HEK293 (cell line): ENCODE results near the gene MRPS5.

Source experiments
- CTCF ChIA-PET: fragments of 350-600 bp; formaldehyde crosslinking; extraction: SDS; loops from one replicate; lab custom pipeline; 2021; ENCODE audit warnings: antibody characterized with exemption; lab: Yijun Ruan, JAX
- POLR2A ChIA-PET: fragments of 300-600 bp; formaldehyde crosslinking; extraction: SDS; loops from one replicate; lab custom pipeline; 2020; ENCODE audit warnings: antibody characterized with exemption, inconsistent platforms; lab: Yijun Ruan, JAX
- H3K27ac ChIP-seq: fragments of 200-500 bp; sonication (Bioruptor generic); 2 replicates; pipeline ENCODE4 v1.5.1; 2014; ENCODE audit warnings: low read depth, low read length, control low read depth, inconsistent platforms; ENCODE audit errors: extremely low read depth
- H3K36me3 ChIP-seq, 2 experiments: fragments of 200-500 bp in 1 of 2; sonication (Bioruptor generic) in 1 of 2; 1 replicate in 1 of 2; 2 replicates in 1 of 2; pipeline ENCODE4 v1.5.1; 2014 to 2017; ENCODE audit warnings: inconsistent platforms in 2 of 2, low read length in 2 of 2; ENCODE audit not compliant: control insufficient read depth in 2 of 2, insufficient read depth in 1 of 2
- H3K4me1 ChIP-seq: fragments of 200-500 bp; sonication (Bioruptor generic); 2 replicates; pipeline ENCODE4 v1.5.1; 2014; ENCODE audit warnings: mild to moderate bottlenecking, low read length, inconsistent platforms; ENCODE audit not compliant: control insufficient read depth, insufficient read depth
- H3K4me3 ChIP-seq: 2 replicates; pipeline ENCODE4 v1.5.1; 2011; ENCODE audit warnings: low read depth, mild to moderate bottlenecking, control low read depth, low read length, moderate library complexity
- H3K9me3 ChIP-seq: fragments of 200-500 bp; sonication (Bioruptor generic); 2 replicates; pipeline ENCODE4 v1.5.1; 2014; ENCODE audit warnings: low read depth, low read length, inconsistent platforms; ENCODE audit not compliant: control insufficient read depth, insufficient read depth
- ATF2 ChIP-seq: fragments of 450-650 bp; formaldehyde crosslinking; IDR thresholded peaks from 2 replicates; pipeline ENCODE4 v1.5.1; 2016; ENCODE audit warnings: missing biosample characterization, missing genetic modification characterization, low read depth
- GLIS2 ChIP-seq: fragments of 450-650 bp; formaldehyde crosslinking; IDR thresholded peaks from 2 replicates; pipeline ENCODE4 v1.5.1; 2016; ENCODE audit warnings: missing biosample characterization, missing genetic modification characterization
- MYNN ChIP-seq: fragments of 450-650 bp; formaldehyde crosslinking; IDR thresholded peaks from 2 replicates; pipeline ENCODE4 v1.5.1; 2016; ENCODE audit warnings: missing biosample characterization, missing genetic modification characterization, borderline replicate concordance
- PBX3 ChIP-seq: sonication (generic); formaldehyde crosslinking; IDR thresholded peaks from 2 replicates; pipeline ENCODE4 v1.8.1; 2022; ENCODE audit warnings: mild to moderate bottlenecking, moderate library complexity, missing genetic modification reagents
- PRDM10 ChIP-seq: fragments of 450-650 bp; formaldehyde crosslinking; IDR thresholded peaks from 2 replicates; pipeline ENCODE4 v1.5.1; 2016; ENCODE audit warnings: missing biosample characterization, missing genetic modification characterization
- YY1 ChIP-seq: fragments of 450-650 bp; formaldehyde crosslinking; IDR thresholded peaks from 2 replicates; pipeline ENCODE4 v1.5.1; 2018; ENCODE audit warnings: missing biosample characterization, missing genetic modification characterization
- ZBTB21 ChIP-seq: fragments of 450-650 bp; formaldehyde crosslinking; IDR thresholded peaks from 2 replicates; pipeline ENCODE4 v1.5.1; 2017; ENCODE audit warnings: missing biosample characterization, missing genetic modification characterization
- ZNF239 ChIP-seq: fragments of 450-650 bp; formaldehyde crosslinking; IDR thresholded peaks from 2 replicates; pipeline ENCODE4 v1.5.1; 2016; ENCODE audit warnings: missing biosample characterization, missing genetic modification characterization
- ZNF248 ChIP-seq: fragments of 450-650 bp; formaldehyde crosslinking; IDR thresholded peaks from 2 replicates; pipeline ENCODE4 v1.5.1; 2017; ENCODE audit warnings: missing biosample characterization, missing genetic modification characterization
- ZNF311 ChIP-seq: fragments of 450-650 bp; formaldehyde crosslinking; IDR thresholded peaks from 2 replicates; pipeline ENCODE4 v1.5.1; 2017; ENCODE audit warnings: missing biosample characterization, missing genetic modification characterization, borderline replicate concordance
- ZNF394 ChIP-seq: fragments of 450-650 bp; formaldehyde crosslinking; IDR thresholded peaks from 2 replicates; pipeline ENCODE4 v1.5.1; 2016; ENCODE audit warnings: missing biosample characterization, missing genetic modification characterization, mild to moderate bottlenecking, moderate library complexity, borderline replicate concordance
- ZNF555 ChIP-seq: fragments of 450-650 bp; formaldehyde crosslinking; conservative IDR thresholded peaks from 2 replicates; pipeline ENCODE4 v1.5.1; 2017; ENCODE audit warnings: missing biosample characterization, mild to moderate bottlenecking, missing genetic modification characterization, inconsistent platforms
- ZNF623 ChIP-seq: fragments of 450-650 bp; formaldehyde crosslinking; IDR thresholded peaks from 2 replicates; pipeline ENCODE4 v1.5.1; 2016; ENCODE audit warnings: missing biosample characterization, missing genetic modification characterization
- ZNF654 ChIP-seq: fragments of 450-650 bp; formaldehyde crosslinking; IDR thresholded peaks from 2 replicates; pipeline ENCODE4 v1.5.1; 2016; ENCODE audit warnings: low read depth, missing biosample characterization, missing genetic modification characterization
- ZNF660 ChIP-seq: fragments of 450-650 bp; IDR thresholded peaks from 2 replicates; pipeline ENCODE4 v1.5.1; 2018; ENCODE audit warnings: missing biosample characterization, mild to moderate bottlenecking, missing genetic modification characterization
- ZNF76 ChIP-seq: fragments of 450-650 bp; formaldehyde crosslinking; IDR thresholded peaks from 2 replicates; pipeline ENCODE4; 2016; ENCODE audit warnings: low read depth, missing biosample characterization, missing genetic modification characterization, borderline replicate concordance
- ZSCAN23 ChIP-seq: fragments of 450-650 bp; formaldehyde crosslinking; IDR thresholded peaks from 2 replicates; pipeline ENCODE4 v1.5.1; 2016; ENCODE audit warnings: missing biosample characterization, missing genetic modification characterization

The MRPS5 gene

GRCh38 chr2:95121093-95121406, 558 bp downstream of the MRPS5 start:
- peaks cover 6 to 19% of the 10 kb centered on the region in 2 experiments for H3K36me3 ChIP-seq
- TF ChIP-seq ZNF623 (no peak), PRDM10 (tag by site-specific recombination) (peak; percentile 63), ZBTB21 (tag by site-specific recombination) (no peak), ZNF394 (no peak)
- TF ChIP-seq, all 188 proteins: peak for 1
- ChIA-PET CTCF (interaction anchor here (0.9 to 2.7 kb wide), 4 partner anchors 16 to 165 kb away, joined by 3 to 8 read pairs (median 5); no protein-coding TSS in a partner anchor), POLR2A (interaction anchor here (0.6 to 2.1 kb wide), 7 partner anchors 13 to 62 kb away, joined by 3 to 9 read pairs (median 4); partner anchors contain the start of gene ZNF2)
- Histone ChIP-seq H3K4me1 (no peaks in the 10 kb centered on the region; the same call in 1 of the 2 replicates), H3K9me3 (no peaks in the 10 kb centered on the region), H3K4me3 (peak overlapping the region; percentile 98), H3K27ac (no peak overlapping the region)

GRCh38 chr2:95115418-95115817, 6.2 kb downstream of the MRPS5 start:
- Histone ChIP-seq H3K4me1 (no peaks in the 10 kb centered on the region; the same call in 1 of the 2 replicates), H3K36me3 (peaks cover 43 to 58% of the 10 kb centered on the region in 2 experiments), H3K27ac (no peak overlapping the region), H3K4me3 (no peak overlapping the region), H3K9me3 (no peaks in the 10 kb centered on the region)
- TF ChIP-seq ZNF654 (tag by site-specific recombination), result peak; percentile 50
- no peak for TF ChIP-seq ATF2 (tag by site-specific recombination)
- ChIA-PET POLR2A (no interaction called here), CTCF (interaction anchor here (0.6 to 4.3 kb wide), 26 partner anchors 9 to 243 kb away, joined by 3 to 26 read pairs (median 4); partner anchors contain the start of gene ZNF2)

GRCh38 chr2:95113464-95113863, 8.1 kb downstream of the MRPS5 start:
- Histone ChIP-seq H3K27ac (no peak overlapping the region), H3K4me1 (no peaks in the 10 kb centered on the region), H3K4me3 (no peak overlapping the region), H3K36me3 (peaks cover 49 to 75% of the 10 kb centered on the region in 2 experiments), H3K9me3 (no peaks in the 10 kb centered on the region)
- TF ChIP-seq GLIS2 (tag by site-specific recombination) (no peak), ZNF76 (tag by site-specific recombination) (no peak), PBX3 (CRISPR knock-in tag) (no peak), MYNN (tag by site-specific recombination) (no peak), ZNF660 (tag by site-specific recombination) (no peak), ZSCAN23 (tag by site-specific recombination) (no peak), YY1 (no peak), ZNF248 (tag by site-specific recombination) (no peak), ZNF555 (tag by site-specific recombination) (no peak), PRDM10 (tag by site-specific recombination) (no peak), ZNF311 (tag by site-specific recombination) (no peak), ZNF239 (no peak)
- ChIA-PET POLR2A (no interaction called here), CTCF (interaction anchor here (0.6 to 4.3 kb wide), 2 partner anchors 35 to 90 kb away, joined by 4 to 26 read pairs; no protein-coding TSS in a partner anchor)
